WTC11 (cell line): ENCODE data around the gene FGF23. TPM values are rescaled to one million over a fixed set of nuclear protein-coding genes. Genes with fewer than 3 reads are reported as not detected.

Source experiments
- ATAC-seq: fragments of 200-7000 bp; cut with Tn5 transposase; 2 replicates; pipeline ENCODE4 v1.10.0; 2021; ENCODE audit warnings: mild to moderate bottlenecking, moderate library complexity
- CTCF ChIA-PET: fragments of 300-600 bp; sonication (Branson Sonifier 250); formaldehyde crosslinking; loops from one replicate; lab custom pipeline; 2021; ENCODE audit warnings: antibody characterized with exemption; lab: Charles Lee
- POLR2A ChIA-PET: fragments of 350-600 bp; sonication (Branson Sonifier 250); formaldehyde crosslinking; loops from one replicate; lab custom pipeline; 2021; ENCODE audit warnings: antibody characterized with exemption; lab: Charles Lee
- DNase-seq: peaks from one replicate; pipeline ENCODE4 v3.0.0; 2021; ENCODE audit warnings: low spot score
- H3K27ac Mint-ChIP-seq: 2 replicates; pipeline ENCODE4 v1.8.0; 2021; ENCODE audit warnings: mixed read lengths
- H3K27me3 Mint-ChIP-seq: 2 replicates; pipeline ENCODE4 v1.8.0; 2021; ENCODE audit warnings: low read depth, mild to moderate bottlenecking, moderate library complexity, mixed read lengths
- H3K36me3 Mint-ChIP-seq: 2 replicates; pipeline ENCODE4 v1.8.0; 2021; ENCODE audit warnings: mixed read lengths
- H3K4me1 Mint-ChIP-seq: 2 replicates; pipeline ENCODE4 v1.8.0; 2022; ENCODE audit warnings: mixed read lengths
- H3K4me3 Mint-ChIP-seq: 2 replicates; pipeline ENCODE4 v1.8.0; 2021; ENCODE audit warnings: mild to moderate bottlenecking, moderate library complexity, mixed read lengths
- H3K9me3 Mint-ChIP-seq: 2 replicates; pipeline ENCODE4 v1.8.0; 2021; ENCODE audit warnings: mixed read lengths
- ARID4B ChIP-seq: sonication (generic); formaldehyde crosslinking; IDR thresholded peaks from 2 replicates; pipeline ENCODE4 v1.8.0; 2023; ENCODE audit warnings: missing genetic modification reagents, mild to moderate bottlenecking, borderline replicate concordance
- ATF2 ChIP-seq: sonication (generic); formaldehyde crosslinking; IDR thresholded peaks from 2 replicates; pipeline ENCODE4 v1.8.1; 2022; ENCODE audit warnings: low read depth, missing genetic modification reagents, borderline replicate concordance
- CBFB ChIP-seq: sonication (generic); formaldehyde crosslinking; IDR thresholded peaks from 2 replicates; pipeline ENCODE4 v1.8.1; 2022; ENCODE audit warnings: mild to moderate bottlenecking, low read depth, missing genetic modification reagents
- CREB1 ChIP-seq: sonication (generic); formaldehyde crosslinking; IDR thresholded peaks from 2 replicates; pipeline ENCODE4 v1.8.0; 2023; ENCODE audit warnings: mild to moderate bottlenecking, missing genetic modification reagents
- GABPB1 ChIP-seq: sonication (generic); formaldehyde crosslinking; IDR thresholded peaks from 2 replicates; pipeline ENCODE4 v1.8.1; 2023; ENCODE audit warnings: mild to moderate bottlenecking, missing genetic modification reagents
- JUN ChIP-seq: sonication (generic); formaldehyde crosslinking; IDR thresholded peaks from 2 replicates; pipeline ENCODE4 v1.8.0; 2023; ENCODE audit warnings: mild to moderate bottlenecking, missing genetic modification reagents
- NFATC4 ChIP-seq: fragments of 250-450 bp; sonication (Bioruptor Pico); IDR thresholded peaks from 2 replicates; pipeline ENCODE4 v1.9.0; 2021; ENCODE audit warnings: mild to moderate bottlenecking
- NR1H2 ChIP-seq: sonication (generic); formaldehyde crosslinking; IDR thresholded peaks from 2 replicates; pipeline ENCODE4 v1.9.0; 2021; ENCODE audit warnings: mild to moderate bottlenecking, moderate library complexity, missing genetic modification reagents
- NR2C2 ChIP-seq: sonication (generic); formaldehyde crosslinking; IDR thresholded peaks from 2 replicates; pipeline ENCODE4 v1.8.0; 2022; ENCODE audit warnings: mild to moderate bottlenecking, missing genetic modification reagents
- PRRX2 ChIP-seq: fragments of 250-450 bp; sonication (Bioruptor Pico); IDR thresholded peaks from 2 replicates; pipeline ENCODE4 v1.8.0; 2021; ENCODE audit warnings: mild to moderate bottlenecking
- SMAD4 ChIP-seq: sonication (generic); formaldehyde crosslinking; IDR thresholded peaks from 2 replicates; pipeline ENCODE4 v1.8.0; 2022; ENCODE audit warnings: mild to moderate bottlenecking, missing genetic modification reagents
- SOX15 ChIP-seq: fragments of 250-450 bp; sonication (Bioruptor Pico); IDR thresholded peaks from 2 replicates; pipeline ENCODE4 v1.9.0; 2021; ENCODE audit warnings: mild to moderate bottlenecking
- TCF7 ChIP-seq: sonication (generic); formaldehyde crosslinking; IDR thresholded peaks from 2 replicates; pipeline ENCODE4 v1.8.0; 2022; ENCODE audit warnings: mild to moderate bottlenecking, low read depth, missing genetic modification reagents, moderate library complexity
- TP53 ChIP-seq: sonication (generic); formaldehyde crosslinking; IDR thresholded peaks from 2 replicates; pipeline ENCODE4 v1.8.1; 2023; ENCODE audit warnings: mild to moderate bottlenecking, missing genetic modification reagents
- ZNF671 ChIP-seq: fragments of 250-450 bp; sonication (Bioruptor Pico); IDR thresholded peaks from 2 replicates; pipeline ENCODE4 v1.8.0; 2021; ENCODE audit warnings: mild to moderate bottlenecking
- total RNA-seq: library from RNA; stranded (reverse); gene quantifications from 3 replicates; pipeline ENCODE4 v1.2.3, GENCODE V29; 2021
- TF ChIP-seq, protein P1 (sequence below): sonication (generic); formaldehyde crosslinking; IDR thresholded peaks from 2 replicates; pipeline ENCODE4 v1.8.1; 2023; ENCODE audit warnings: mild to moderate bottlenecking, missing genetic modification reagents
- TF ChIP-seq, protein P2 (sequence below): sonication (generic); formaldehyde crosslinking; IDR thresholded peaks from 2 replicates; pipeline ENCODE4 v1.8.1; 2022; ENCODE audit warnings: mild to moderate bottlenecking, missing genetic modification reagents, moderate library complexity, borderline replicate concordance
- TF ChIP-seq, protein P3 (sequence below): sonication (generic); formaldehyde crosslinking; IDR thresholded peaks from 2 replicates; pipeline ENCODE4 v1.8.1; 2022; ENCODE audit warnings: missing genetic modification reagents, borderline replicate concordance
- TF ChIP-seq, protein P4 (sequence below): fragments of 250-450 bp; sonication (Bioruptor Pico); IDR thresholded peaks from 2 replicates; pipeline ENCODE4 v2.1.2; 2022; ENCODE audit warnings: mild to moderate bottlenecking, moderate library complexity
- TF ChIP-seq, protein P5 (sequence below): sonication (generic); formaldehyde crosslinking; IDR thresholded peaks from 2 replicates; pipeline ENCODE4 v1.8.0; 2022; ENCODE audit warnings: mild to moderate bottlenecking, missing genetic modification reagents
- TF ChIP-seq, protein P6 (sequence below): fragments of 200-600 bp; IDR thresholded peaks from 2 replicates; pipeline ENCODE4 v1.8.0; 2022; ENCODE audit warnings: antibody characterized with exemption

The FGF23 gene
- total RNA-seq, 1 experiment from 2014 or later = 0.24 TPM

GRCh38 chr12:4412465-4412864 lies 33.0 kb upstream of the FGF23 start:
- ChIA-PET CTCF (interaction anchor here (1.0 to 1.2 kb wide), 3 partner anchors 10 to 351 kb away, joined by 3 to 5 read pairs (median 3); no protein-coding TSS in a partner anchor), POLR2A (no interaction called here)
- H3K36me3 Mint-ChIP-seq = no peaks in the 10 kb centered on the region
- H3K27me3 Mint-ChIP-seq = no peaks in the 10 kb centered on the region
- no peaks in the 10 kb centered on the region; the same call in 1 of the 2 replicates for H3K9me3 Mint-ChIP-seq
- DNase-seq = no peak
- H3K4me3 Mint-ChIP-seq = no peak overlapping the region
- no peak for ATAC-seq
- no peak overlapping the region for H3K27ac Mint-ChIP-seq
- H3K4me1 Mint-ChIP-seq = no peaks in the 10 kb centered on the region
- TF ChIP-seq, protein P1, sequence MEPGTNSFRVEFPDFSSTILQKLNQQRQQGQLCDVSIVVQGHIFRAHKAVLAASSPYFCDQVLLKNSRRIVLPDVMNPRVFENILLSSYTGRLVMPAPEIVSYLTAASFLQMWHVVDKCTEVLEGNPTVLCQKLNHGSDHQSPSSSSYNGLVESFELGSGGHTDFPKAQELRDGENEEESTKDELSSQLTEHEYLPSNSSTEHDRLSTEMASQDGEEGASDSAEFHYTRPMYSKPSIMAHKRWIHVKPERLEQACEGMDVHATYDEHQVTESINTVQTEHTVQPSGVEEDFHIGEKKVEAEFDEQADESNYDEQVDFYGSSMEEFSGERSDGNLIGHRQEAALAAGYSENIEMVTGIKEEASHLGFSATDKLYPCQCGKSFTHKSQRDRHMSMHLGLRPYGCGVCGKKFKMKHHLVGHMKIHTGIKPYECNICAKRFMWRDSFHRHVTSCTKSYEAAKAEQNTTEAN (CRISPR knock-in tag) = no peak
- no peak for TF ChIP-seq ATF2 (CRISPR knock-in tag)
- TF ChIP-seq CBFB = no peak
- TF ChIP-seq, protein P2, sequence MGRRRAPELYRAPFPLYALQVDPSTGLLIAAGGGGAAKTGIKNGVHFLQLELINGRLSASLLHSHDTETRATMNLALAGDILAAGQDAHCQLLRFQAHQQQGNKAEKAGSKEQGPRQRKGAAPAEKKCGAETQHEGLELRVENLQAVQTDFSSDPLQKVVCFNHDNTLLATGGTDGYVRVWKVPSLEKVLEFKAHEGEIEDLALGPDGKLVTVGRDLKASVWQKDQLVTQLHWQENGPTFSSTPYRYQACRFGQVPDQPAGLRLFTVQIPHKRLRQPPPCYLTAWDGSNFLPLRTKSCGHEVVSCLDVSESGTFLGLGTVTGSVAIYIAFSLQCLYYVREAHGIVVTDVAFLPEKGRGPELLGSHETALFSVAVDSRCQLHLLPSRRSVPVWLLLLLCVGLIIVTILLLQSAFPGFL = no peak
- no peak for TF ChIP-seq TP53
- no peak for TF ChIP-seq CREB1 (CRISPR knock-in tag)
- TF ChIP-seq NFATC4 (CRISPR knock-in tag) = no peak
- TF ChIP-seq NR1H2 (CRISPR knock-in tag) = no peak

- Mint-ChIP-seq H3K27ac (no peak overlapping the region), H3K4me1 (no peaks in the 10 kb centered on the region), H3K9me3 (no peaks in the 10 kb centered on the region; the same call in 1 of the 2 replicates), H3K27me3 (no peaks in the 10 kb centered on the region), H3K4me3 (no peak overlapping the region), H3K36me3 (no peaks in the 10 kb centered on the region)
- no peak for DNase-seq
- no peak for ATAC-seq
- ChIA-PET CTCF (interaction anchor here (1.1 to 1.2 kb wide), 2 partner anchors 9 to 29 kb away, joined by 3 to 5 read pairs; no protein-coding TSS in a partner anchor), POLR2A (no interaction called here)
- no peak for TF ChIP-seq ZNF671
- TF ChIP-seq NR2C2 (CRISPR knock-in tag) = no peak
- no peak for TF ChIP-seq SOX15 (CRISPR knock-in tag)
- TF ChIP-seq, protein P3, sequence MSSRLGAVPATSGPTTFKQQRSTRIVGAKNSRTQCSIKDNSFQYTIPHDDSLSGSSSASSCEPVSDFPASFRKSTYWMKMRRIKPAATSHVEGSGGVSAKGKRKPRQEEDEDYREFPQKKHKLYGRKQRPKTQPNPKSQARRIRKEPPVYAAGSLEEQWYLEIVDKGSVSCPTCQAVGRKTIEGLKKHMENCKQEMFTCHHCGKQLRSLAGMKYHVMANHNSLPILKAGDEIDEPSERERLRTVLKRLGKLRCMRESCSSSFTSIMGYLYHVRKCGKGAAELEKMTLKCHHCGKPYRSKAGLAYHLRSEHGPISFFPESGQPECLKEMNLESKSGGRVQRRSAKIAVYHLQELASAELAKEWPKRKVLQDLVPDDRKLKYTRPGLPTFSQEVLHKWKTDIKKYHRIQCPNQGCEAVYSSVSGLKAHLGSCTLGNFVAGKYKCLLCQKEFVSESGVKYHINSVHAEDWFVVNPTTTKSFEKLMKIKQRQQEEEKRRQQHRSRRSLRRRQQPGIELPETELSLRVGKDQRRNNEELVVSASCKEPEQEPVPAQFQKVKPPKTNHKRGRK = no peak
- no peak for TF ChIP-seq CBFB
- TF ChIP-seq SMAD4 (CRISPR knock-in tag) = no peak
- no peak for TF ChIP-seq GABPB1 (CRISPR knock-in tag)
- no peak for TF ChIP-seq JUN (CRISPR knock-in tag)
- TF ChIP-seq, protein P4, sequence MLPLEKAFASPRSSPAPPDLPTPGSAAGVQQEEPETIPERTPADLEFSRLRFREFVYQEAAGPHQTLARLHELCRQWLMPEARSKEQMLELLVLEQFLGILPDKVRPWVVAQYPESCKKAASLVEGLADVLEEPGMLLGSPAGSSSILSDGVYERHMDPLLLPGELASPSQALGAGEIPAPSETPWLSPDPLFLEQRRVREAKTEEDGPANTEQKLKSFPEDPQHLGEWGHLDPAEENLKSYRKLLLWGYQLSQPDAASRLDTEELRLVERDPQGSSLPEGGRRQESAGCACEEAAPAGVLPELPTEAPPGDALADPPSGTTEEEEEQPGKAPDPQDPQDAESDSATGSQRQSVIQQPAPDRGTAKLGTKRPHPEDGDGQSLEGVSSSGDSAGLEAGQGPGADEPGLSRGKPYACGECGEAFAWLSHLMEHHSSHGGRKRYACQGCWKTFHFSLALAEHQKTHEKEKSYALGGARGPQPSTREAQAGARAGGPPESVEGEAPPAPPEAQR (CRISPR knock-in tag) = no peak
- TF ChIP-seq ARID4B (CRISPR knock-in tag) = no peak
- no peak for TF ChIP-seq TCF7 (CRISPR knock-in tag)
- TF ChIP-seq, protein P5, sequence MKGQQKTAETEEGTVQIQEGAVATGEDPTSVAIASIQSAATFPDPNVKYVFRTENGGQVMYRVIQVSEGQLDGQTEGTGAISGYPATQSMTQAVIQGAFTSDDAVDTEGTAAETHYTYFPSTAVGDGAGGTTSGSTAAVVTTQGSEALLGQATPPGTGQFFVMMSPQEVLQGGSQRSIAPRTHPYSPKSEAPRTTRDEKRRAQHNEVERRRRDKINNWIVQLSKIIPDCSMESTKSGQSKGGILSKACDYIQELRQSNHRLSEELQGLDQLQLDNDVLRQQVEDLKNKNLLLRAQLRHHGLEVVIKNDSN (CRISPR knock-in tag) = no peak
- no peak for TF ChIP-seq PRRX2 (CRISPR knock-in tag)
- TF ChIP-seq, protein P6, sequence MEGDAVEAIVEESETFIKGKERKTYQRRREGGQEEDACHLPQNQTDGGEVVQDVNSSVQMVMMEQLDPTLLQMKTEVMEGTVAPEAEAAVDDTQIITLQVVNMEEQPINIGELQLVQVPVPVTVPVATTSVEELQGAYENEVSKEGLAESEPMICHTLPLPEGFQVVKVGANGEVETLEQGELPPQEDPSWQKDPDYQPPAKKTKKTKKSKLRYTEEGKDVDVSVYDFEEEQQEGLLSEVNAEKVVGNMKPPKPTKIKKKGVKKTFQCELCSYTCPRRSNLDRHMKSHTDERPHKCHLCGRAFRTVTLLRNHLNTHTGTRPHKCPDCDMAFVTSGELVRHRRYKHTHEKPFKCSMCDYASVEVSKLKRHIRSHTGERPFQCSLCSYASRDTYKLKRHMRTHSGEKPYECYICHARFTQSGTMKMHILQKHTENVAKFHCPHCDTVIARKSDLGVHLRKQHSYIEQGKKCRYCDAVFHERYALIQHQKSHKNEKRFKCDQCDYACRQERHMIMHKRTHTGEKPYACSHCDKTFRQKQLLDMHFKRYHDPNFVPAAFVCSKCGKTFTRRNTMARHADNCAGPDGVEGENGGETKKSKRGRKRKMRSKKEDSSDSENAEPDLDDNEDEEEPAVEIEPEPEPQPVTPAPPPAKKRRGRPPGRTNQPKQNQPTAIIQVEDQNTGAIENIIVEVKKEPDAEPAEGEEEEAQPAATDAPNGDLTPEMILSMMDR = no peak
These were observed 32.5 kb upstream of the FGF23 start for GRCh38 chr12:4412056-4412455.
